ENCODE data around the gene SGCA.

SGCA gene

GRCh38 chr17:50196826-50197225 is 31.0 kb downstream of the SGCA start:
- no peak for DNase-seq

DNA sequence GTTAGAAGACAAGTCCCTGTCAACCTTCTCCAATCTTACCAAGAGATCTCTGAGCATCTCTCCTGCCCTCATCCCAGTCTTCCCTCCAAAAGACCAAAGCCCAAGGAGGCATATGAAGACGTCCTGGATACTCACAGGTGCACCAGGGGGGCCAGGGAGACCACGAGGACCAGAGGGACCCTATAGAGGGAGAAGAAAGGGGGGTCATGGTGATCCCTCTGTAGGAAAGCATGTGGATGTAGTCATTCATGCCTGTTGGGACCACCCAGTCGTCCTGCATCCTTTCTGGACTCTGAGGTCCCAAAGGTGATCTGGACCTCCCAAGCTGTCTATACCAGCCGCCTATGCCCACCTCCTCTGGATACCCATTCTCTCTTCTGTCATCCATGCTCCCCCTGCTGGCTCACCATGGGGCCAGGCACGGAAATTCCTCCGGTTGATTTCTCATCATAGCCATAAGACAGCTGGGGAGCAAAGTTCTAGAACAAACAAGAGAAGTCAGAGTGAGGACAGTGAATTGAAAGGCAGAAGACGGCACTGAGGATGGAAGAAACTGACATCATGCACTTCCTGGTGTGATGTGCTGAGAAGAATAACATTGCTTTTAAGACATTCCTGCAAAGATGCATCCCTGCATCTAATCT is 32.3 kb downstream of the SGCA start:
- peak; percentile 58 for DNase-seq

GRCh38 chr17:50199211-50199802 is 33.5 kb downstream of the SGCA start:
- peak; percentile 60 for DNase-seq

- DNase-seq, result peak; percentile 97
Observed at GRCh38 chr17:50199803-50200456, 34.1 kb downstream of the SGCA start.

- DNase-seq, result peak; percentile 95
Observed at GRCh38 chr17:50200457-50201275, 34.9 kb downstream of the SGCA start.

DNA sequence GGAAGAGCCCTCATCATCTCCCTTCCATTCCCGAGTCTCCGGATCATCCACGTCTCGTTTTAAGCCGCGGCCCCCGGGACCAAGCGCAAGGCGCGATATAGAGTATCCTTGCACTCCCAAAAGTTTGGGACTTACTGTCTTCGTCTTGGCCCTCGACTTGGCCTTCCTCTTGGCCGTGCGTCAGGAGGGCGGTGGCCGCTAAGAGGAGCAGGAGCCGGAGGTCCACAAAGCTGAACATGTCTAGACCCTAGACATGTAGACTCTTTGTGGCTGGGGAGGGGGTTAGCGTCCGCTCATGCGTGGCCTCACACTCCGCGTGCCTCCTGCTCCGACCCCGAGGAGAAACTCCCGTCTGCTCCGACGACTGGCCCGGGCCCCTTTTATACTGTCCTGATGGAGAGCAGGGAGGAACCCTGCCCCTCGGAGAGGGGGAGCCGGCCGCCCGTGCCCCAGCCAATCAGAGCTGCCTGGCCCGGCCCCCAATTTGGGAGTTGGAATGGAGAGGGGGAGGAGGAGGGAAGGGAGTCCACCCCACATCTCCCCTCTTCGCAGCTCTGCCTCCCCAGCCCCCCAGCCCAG is 35.6 kb downstream of the SGCA start, which contains the start of gene COL1A1:
Gene COL1A1, minus strand, starts transcription at position 356 of the 579 bp plus-strand sequence. Its CDS starts 118 bp downstream, at position 238.
- peak; percentile 96 for DNase-seq

GRCh38 chr17:50203086-50203485 is 37.3 kb downstream of the SGCA start:
- DNase-seq, result peak; percentile 93

- DNase-seq, result peak; percentile 95
Observed at GRCh38 chr17:50203604-50204345, 38.0 kb downstream of the SGCA start.

GRCh38 chr17:50204431-50204830 is 38.6 kb downstream of the SGCA start:
- DNase-seq, result no peak

- peak; percentile 53 for DNase-seq
Observed at GRCh38 chr17:50205111-50205962, 39.5 kb downstream of the SGCA start.

GRCh38 chr17:50205963-50206505 is 40.2 kb downstream of the SGCA start:
- DNase-seq, result no peak

- DNase-seq, result peak; percentile 87
Observed at GRCh38 chr17:50206604-50207293, 40.9 kb downstream of the SGCA start.

GRCh38 chr17:50207315-50207714 is 41.5 kb downstream of the SGCA start:
- no peak for DNase-seq

- DNase-seq, result peak; percentile 20
Observed at GRCh38 chr17:50207792-50208567, 42.2 kb downstream of the SGCA start.

- DNase-seq, result peak; percentile 25
Observed at GRCh38 chr17:50208611-50209061, 42.8 kb downstream of the SGCA start.

DNA sequence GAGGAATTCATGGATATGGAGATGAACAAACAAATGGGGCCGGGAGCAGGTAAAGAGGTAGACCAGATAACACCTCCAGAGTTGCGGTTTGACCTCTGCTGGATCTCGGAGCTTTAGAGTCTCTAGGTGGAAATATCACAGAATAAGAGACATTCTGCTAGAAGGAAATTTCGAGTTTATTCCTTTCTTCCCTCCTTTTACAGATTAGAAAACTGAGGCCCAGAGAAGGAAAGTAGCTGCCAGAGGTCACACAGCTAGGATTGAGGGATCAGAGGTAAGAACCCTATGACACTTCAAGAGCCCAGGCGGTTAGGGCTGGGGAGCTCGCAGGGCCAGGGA is 43.3 kb downstream of the SGCA start:
- no peak for DNase-seq

GRCh38 chr17:50209472-50210239 is 43.9 kb downstream of the SGCA start:
- DNase-seq, result peak; percentile 99

All from right hindlimb (tissue), 1 donor.